Natural killer cell treated with Interleukin-12 subunit alpha and Interleukin-12 subunit beta and Interleukin-15 and Interleukin-18, amount 100 ng/mL, for 72 hours (primary cell): Measurements from ENCODE around the gene AKAP6. TPM values are rescaled to one million over a fixed set of nuclear protein-coding genes. Genes with fewer than 3 reads are reported as not detected.

ENCODE experiments used
- ATAC-seq, 2 donors: fragments of 150-1000 bp; cut with Tn5 transposase in 1 of 2; sonication (Bioruptor Pico), chemical (Tn5 transposase) in 1 of 2; 2 replicates each; pipeline ENCODE4 v1.10.0; 2021
- DNase-seq: peaks from one replicate; pipeline ENCODE4 v3.0.0; 2022; ENCODE audit warnings: low spot score
- H3K27ac Mint-ChIP-seq, 2 donors: 1 replicate in 1 of 2; 2 replicates in 1 of 2; pipeline ENCODE4 v1.8.0; 2022; ENCODE audit warnings: mixed read lengths in 2 of 2, mild to moderate bottlenecking in 1 of 2, moderate library complexity in 1 of 2
- H3K27me3 Mint-ChIP-seq, 2 donors: 1 replicate in 1 of 2; 2 replicates in 1 of 2; pipeline ENCODE4 v1.8.0; 2022; ENCODE audit warnings: mixed read lengths in 2 of 2
- H3K36me3 Mint-ChIP-seq: one replicate; pipeline ENCODE4 v1.8.0; 2022; ENCODE audit warnings: mixed read lengths
- H3K4me1 Mint-ChIP-seq, 2 donors: 1 replicate in 1 of 2; 2 replicates in 1 of 2; pipeline ENCODE4 v1.8.0; 2022; ENCODE audit warnings: low read depth in 2 of 2, mixed read lengths in 2 of 2, mild to moderate bottlenecking in 1 of 2
- H3K4me3 Mint-ChIP-seq: one replicate; pipeline ENCODE4 v1.8.0; 2022; ENCODE audit warnings: mixed read lengths
- H3K9me3 Mint-ChIP-seq: 2 replicates; pipeline ENCODE4 v1.8.0; 2022; ENCODE audit warnings: mixed read lengths
- total RNA-seq, 2 donors: library from RNA; stranded (reverse); gene quantifications; one replicate each; pipeline ENCODE4 v1.2.3, GENCODE V29; 2022

Gene AKAP6
- total RNA-seq, 2 donors from 2014 or later: 0.31 TPM; not detected in 1

DNA sequence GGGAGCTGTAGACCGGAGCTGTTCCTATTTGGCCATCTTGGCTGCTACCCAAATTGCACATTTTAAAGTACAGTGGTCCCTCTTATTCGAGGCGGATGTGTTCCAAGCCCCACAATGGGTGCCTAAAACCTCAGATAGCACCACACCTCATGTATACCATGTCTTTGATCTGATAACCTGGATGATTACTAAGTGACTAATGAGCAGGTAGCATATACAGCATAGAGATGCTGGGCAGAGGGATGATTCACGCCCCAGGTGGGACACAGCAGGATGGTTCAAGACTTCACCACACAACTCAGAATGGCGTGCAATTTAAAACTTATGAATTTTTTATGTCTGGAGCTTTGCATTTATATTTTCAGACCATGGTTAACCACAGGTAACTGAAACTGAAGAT is 255.0 kb downstream of the AKAP6 start:
- Mint-ChIP-seq H3K4me1 (no peaks in the 10 kb centered on the region), H3K27ac (no peak overlapping the region), H3K4me3 (no peak overlapping the region), H3K27me3 (no peaks in the 10 kb centered on the region), H3K36me3 (no peaks in the 10 kb centered on the region), H3K9me3 (no peaks in the 10 kb centered on the region)
- DNase-seq: no peak
- ATAC-seq: no peak

DNA sequence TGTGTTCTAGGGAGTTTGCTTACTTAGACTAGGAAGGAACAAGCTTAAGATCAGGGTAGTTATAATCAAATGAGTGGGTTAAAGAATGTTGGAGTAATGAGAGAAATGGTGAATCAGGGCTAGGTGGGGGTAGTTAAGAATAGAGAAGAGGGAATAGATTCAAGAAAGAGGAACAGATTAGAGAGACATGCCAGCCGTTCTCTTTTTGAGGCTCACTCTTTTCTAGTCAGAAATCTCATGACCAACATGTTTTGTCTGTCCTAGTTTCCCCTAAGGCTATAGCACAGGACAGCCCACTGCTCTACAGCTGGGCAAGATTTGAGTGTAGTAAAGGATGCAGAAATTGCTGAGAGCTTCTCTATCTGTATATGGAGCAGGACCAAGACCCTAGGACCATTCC is 258.4 kb downstream of the AKAP6 start:
- Mint-ChIP-seq H3K27me3 (no peaks in the 10 kb centered on the region), H3K4me3 (no peak overlapping the region), H3K27ac (no peak overlapping the region), H3K9me3 (no peaks in the 10 kb centered on the region), H3K4me1 (no peaks in the 10 kb centered on the region), H3K36me3 (no peaks in the 10 kb centered on the region)
- ATAC-seq (no peak), DNase-seq (no peak)

DNA sequence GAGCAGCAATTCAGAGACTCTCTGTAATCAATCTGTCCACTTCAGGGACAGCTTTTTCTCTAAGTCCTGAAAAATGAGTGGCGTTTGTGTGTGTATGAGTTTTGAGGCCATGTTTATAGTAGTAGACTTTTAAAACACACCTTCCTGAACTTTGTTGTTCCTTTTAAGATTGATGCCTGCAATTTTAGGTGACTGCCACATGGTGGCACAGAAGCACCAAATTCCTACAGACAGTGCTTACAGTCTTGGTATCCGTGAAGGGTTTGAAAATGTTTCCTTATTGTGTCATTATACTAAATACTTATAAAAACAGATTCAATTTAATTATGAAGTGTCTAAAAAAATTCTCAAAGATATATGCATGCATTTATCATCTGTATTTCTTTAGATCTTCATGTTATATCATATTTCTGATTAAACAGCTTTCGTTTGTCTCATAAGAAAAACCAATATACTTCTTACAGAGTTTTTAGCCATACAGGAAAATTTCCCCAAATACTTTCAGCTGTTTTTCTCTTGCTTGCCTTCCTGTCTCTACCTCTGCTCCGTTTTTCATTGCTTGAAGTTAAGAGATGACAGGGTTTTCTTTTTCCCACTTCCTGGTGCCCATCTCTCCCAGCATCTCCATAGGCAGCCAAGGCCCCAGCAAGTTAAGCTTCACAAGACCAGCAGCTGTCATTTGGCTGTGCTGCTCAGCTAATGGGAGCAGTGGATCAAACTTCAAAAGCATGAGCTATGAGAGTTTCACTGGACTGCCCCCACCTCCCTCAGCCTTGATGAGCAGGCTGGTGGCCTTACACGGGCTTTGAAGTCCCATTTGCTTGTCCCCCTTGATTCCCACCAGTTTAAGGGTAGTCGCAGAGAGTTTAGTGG is 259.6 kb downstream of the AKAP6 start:
- H3K4me3 Mint-ChIP-seq: no peak overlapping the region
- no peaks in the 10 kb centered on the region for H3K27me3 Mint-ChIP-seq
- ATAC-seq: no peak
- no peaks in the 10 kb centered on the region for H3K9me3 Mint-ChIP-seq
- no peak for DNase-seq
- no peaks in the 10 kb centered on the region for H3K36me3 Mint-ChIP-seq
- H3K27ac Mint-ChIP-seq: no peak overlapping the region
- H3K4me1 Mint-ChIP-seq: no peaks in the 10 kb centered on the region

DNA sequence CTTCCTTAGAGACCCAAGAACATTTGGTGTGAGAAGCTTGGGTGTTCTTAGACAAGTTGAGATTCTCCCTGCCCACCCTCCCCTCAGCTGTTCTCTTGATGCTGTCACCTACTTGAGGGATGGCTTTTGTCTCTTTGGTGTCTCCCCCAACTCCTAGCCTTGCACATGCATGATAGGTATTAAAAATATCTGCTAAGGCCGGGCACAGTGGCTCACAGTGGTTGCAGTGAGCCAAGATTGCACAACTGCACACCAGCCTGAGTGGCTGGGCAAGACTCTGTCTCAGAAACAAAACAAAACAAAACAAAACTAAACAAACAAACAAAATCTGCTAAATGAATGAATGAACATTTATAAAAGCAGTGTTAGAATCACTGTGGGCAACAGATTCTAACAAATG is 261.1 kb downstream of the AKAP6 start:
- ATAC-seq: no peak
- no peak overlapping the region for H3K27ac Mint-ChIP-seq
- peaks cover 0 to 2% of the 10 kb centered on the region in 2 donors for H3K27me3 Mint-ChIP-seq
- DNase-seq: no peak
- no peaks in the 10 kb centered on the region for H3K9me3 Mint-ChIP-seq
- no peaks in the 10 kb centered on the region for H3K36me3 Mint-ChIP-seq
- H3K4me1 Mint-ChIP-seq: no peaks in the 10 kb centered on the region
- H3K4me3 Mint-ChIP-seq: no peak overlapping the region

DNA sequence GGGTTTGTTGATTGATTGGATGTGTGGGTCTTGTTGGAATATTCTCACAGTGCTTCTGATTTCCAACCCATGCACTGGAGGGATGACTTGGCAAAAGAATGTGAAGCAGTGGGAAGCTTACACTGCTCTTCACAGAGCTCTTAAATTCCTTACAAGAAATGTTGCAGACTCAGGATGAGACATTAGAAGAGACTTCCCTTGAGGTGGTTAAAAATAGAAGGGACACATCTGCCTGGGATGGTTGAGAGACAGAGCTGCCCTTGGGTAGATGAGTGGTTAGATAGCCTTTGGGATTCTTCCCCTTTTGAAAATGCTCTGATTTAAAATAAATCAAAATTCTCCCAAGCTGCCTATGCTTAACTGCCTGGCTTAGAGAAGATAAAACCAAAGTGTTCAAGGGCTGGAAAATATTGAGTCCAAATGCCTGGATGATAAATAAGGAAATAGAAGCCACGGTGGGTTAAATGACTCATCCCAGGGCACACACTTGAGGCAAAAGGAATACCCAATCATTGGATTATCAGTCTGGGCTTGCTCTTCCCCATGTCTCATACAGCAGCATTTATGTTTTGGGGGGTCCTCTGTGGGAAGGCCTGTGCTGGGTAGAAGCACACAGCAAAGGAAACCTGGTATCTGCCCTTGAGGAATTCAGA is 264.3 kb downstream of the AKAP6 start:
- Mint-ChIP-seq H3K27me3 (peaks cover 0 to 2% of the 10 kb centered on the region in 2 donors), H3K9me3 (no peaks in the 10 kb centered on the region), H3K36me3 (no peaks in the 10 kb centered on the region), H3K27ac (no peak overlapping the region), H3K4me1 (no peaks in the 10 kb centered on the region), H3K4me3 (no peak overlapping the region)
- no peak for ATAC-seq
- no peak for DNase-seq

DNA sequence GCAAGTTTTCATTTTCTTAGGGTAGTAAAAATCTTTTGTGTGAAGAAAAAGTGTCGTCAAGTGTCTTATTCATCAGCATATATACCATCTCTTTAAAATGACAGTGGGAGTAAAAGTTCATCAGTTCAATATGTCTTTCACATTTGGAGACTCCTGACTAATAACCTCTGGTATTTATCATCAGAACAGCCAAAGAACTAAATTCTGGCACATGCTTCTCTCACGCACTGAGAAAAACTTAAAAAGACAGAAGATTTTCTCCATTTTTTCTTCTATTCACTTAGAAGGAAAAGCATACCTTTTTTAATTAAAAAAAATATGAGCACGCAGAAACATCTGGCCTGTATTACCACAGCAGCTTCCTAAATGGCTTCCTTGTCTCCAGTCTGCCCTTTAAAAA is 265.7 kb downstream of the AKAP6 start:
- Mint-ChIP-seq H3K4me1 (no peaks in the 10 kb centered on the region), H3K36me3 (no peaks in the 10 kb centered on the region), H3K27me3 (peaks cover 0 to 2% of the 10 kb centered on the region in 2 donors), H3K4me3 (no peak overlapping the region), H3K9me3 (no peaks in the 10 kb centered on the region), H3K27ac (no peak overlapping the region)
- DNase-seq (no peak), ATAC-seq (no peak)

DNA sequence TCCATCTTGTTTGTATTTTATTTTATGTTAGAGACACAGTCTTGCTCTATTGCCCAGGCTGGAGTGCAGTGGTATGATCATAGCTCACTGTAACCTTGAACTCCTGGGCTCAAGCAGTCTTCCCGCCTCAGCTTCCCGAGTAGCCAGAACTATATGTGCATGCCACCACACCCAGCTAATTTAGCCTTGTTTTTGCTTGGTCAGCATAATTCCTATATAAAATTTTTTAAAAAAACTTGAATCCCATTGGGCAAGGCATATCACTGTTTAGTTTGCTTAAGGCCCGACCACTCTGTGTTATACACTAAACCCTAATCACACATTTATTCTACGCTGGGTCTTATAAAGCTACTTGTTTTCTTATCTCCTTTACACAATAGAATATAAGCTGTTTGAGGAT is 266.4 kb downstream of the AKAP6 start:
- Mint-ChIP-seq H3K27me3 (peaks cover 0 to 2% of the 10 kb centered on the region in 2 donors), H3K36me3 (no peaks in the 10 kb centered on the region), H3K4me3 (no peak overlapping the region), H3K27ac (no peak overlapping the region), H3K4me1 (no peaks in the 10 kb centered on the region), H3K9me3 (no peaks in the 10 kb centered on the region)
- no peak for DNase-seq
- ATAC-seq: no peak

DNA sequence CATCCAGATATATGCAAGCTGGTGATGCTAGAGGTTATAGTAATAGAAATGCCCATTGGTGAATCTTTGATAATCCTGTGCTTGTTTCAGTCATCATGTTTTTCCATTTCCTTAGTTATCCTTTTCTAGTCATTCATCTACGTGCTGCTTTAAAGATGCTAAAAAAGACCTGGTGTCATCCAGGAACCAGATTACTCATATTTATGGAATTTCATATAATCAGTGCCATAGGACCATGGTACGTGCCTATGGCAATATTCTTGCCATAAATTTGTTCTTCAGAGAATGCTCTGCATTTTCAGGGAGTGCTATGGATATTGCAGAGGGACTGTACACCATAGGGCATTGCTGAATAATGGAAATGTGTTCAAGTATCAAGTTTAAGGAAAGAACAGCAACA is 267.3 kb downstream of the AKAP6 start:
- Mint-ChIP-seq H3K27me3 (peaks cover 0 to 2% of the 10 kb centered on the region in 2 donors), H3K27ac (no peak overlapping the region), H3K9me3 (no peaks in the 10 kb centered on the region), H3K36me3 (no peaks in the 10 kb centered on the region), H3K4me1 (no peaks in the 10 kb centered on the region), H3K4me3 (no peak overlapping the region)
- no peak for DNase-seq
- no peak for ATAC-seq

DNA sequence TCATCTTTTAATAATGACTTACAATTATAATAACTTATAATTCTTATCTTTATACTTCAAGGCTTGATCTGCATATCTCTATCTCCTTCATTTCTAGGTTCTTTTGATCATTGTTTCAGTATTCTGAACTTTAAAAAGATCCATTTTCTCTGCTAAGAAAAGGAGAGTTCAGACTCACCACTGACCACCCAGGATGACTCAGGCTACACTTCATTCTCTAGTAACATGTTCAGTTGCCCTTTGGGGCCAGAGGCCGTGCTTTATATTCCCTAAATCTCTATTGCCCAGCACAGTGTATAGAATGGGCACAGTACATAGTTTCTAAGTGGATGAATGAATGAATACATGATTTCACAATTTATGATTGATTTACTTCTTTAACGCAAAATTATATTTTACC is 268.7 kb downstream of the AKAP6 start:
- H3K27me3 Mint-ChIP-seq: peaks cover 0 to 2% of the 10 kb centered on the region in 2 donors
- ATAC-seq (no peak), DNase-seq (no peak)
- peaks cover under 1% of the 10 kb centered on the region for H3K9me3 Mint-ChIP-seq
- no peak overlapping the region for H3K27ac Mint-ChIP-seq
- no peak overlapping the region for H3K4me3 Mint-ChIP-seq
- H3K36me3 Mint-ChIP-seq: no peaks in the 10 kb centered on the region
- H3K4me1 Mint-ChIP-seq: no peaks in the 10 kb centered on the region

DNA sequence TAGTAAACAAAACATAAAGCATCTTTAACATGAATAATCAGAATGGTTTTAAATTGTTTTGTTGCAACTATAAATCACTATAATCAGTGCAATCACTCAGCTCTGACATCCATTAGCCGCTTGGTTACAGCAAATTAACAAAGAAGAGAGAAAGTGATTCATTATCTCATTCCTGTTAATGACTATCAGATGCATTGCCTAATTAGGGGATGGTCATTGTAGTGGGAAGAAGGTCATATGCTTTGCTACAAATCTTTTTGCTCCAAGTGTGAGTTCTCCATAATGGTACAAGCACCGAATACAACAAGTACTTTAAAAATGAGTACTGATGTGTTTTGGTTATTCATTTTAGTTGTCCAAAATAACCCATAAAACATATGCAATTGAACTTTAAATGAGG is 272.0 kb downstream of the AKAP6 start:
- Mint-ChIP-seq H3K27me3 (no peaks in the 10 kb centered on the region), H3K36me3 (no peaks in the 10 kb centered on the region), H3K4me1 (no peaks in the 10 kb centered on the region), H3K4me3 (no peak overlapping the region), H3K27ac (no peak overlapping the region), H3K9me3 (peaks cover 3% of the 10 kb centered on the region)
- DNase-seq (no peak), ATAC-seq (no peak)

DNA sequence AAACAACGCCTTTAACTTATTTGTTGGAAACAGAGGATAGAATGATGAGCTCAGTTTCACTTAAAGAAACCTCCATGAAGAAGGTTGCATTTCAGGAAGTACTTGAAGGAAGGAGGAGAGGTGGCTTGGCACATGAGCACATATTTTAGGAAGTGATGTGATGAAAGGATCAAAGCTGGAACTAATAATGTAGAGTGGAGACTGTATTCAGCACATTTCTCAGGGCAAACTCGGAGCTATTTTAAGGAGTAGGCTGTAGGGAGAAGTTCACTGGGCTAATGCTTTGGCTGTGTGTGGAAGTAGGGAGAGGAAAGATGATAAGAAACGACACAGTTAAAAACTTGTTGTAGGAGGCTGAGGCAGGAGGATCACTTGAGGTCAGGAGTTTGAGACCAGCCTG is 272.8 kb downstream of the AKAP6 start:
- H3K36me3 Mint-ChIP-seq: no peaks in the 10 kb centered on the region
- peaks cover 3% of the 10 kb centered on the region for H3K9me3 Mint-ChIP-seq

DNA sequence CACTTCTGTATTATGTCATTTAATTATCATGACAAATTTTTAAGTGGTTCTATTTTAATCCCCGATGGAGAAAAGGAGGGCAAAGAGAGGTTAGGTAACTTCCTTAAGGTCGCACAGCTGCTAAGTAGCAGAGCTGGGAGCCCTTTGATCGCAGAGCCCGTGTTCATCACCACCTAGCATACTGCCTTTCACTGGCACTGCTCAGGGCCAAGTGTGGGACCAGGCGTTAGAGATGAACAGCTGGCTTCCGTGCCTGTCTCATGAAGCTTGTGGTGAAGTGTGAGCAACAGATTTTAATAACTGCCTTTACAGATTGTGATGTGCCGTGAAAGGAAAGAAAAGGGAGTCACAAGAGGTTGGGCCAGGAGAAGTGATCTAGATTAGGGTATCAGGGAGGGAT is 273.6 kb downstream of the AKAP6 start:
- no peak overlapping the region for H3K27ac Mint-ChIP-seq
- no peaks in the 10 kb centered on the region for H3K27me3 Mint-ChIP-seq
- no peaks in the 10 kb centered on the region for H3K36me3 Mint-ChIP-seq
- DNase-seq: no peak
- no peaks in the 10 kb centered on the region for H3K4me1 Mint-ChIP-seq
- ATAC-seq: no peak
- peaks cover 3% of the 10 kb centered on the region for H3K9me3 Mint-ChIP-seq
- no peak overlapping the region for H3K4me3 Mint-ChIP-seq

More for the DNA sequence above, 272.8 kb downstream of the AKAP6 start:
- no peak for ATAC-seq
- Mint-ChIP-seq H3K4me3 (no peak overlapping the region), H3K27me3 (no peaks in the 10 kb centered on the region), H3K27ac (no peak overlapping the region), H3K4me1 (no peaks in the 10 kb centered on the region)
- DNase-seq: no peak

DNA sequence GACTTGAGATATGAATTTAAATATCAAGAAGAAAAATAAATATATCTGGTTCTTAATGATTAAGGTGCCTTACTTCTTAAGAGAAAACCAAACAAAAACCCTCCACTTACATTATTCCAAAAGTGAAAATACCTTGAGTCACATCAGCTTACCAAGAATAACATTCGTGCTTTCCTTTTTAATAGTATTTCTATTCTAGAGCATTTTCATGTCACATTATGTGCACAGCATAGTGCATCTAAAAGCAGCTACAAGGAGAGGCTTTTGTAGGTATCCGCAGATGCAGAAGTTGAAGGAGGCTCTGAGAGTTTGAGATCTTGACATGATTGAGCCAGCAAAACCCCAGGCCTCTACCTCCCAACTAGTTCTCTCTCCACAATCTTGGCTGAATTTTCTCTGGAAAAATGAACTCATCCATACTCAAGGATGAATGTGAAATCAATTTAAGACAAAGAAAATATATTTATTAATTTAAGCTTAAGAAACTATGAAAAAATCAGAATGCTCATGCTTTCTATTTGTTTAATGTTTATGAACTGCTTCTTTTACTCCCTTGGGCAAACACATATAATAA is 275.0 kb downstream of the AKAP6 start:
- Mint-ChIP-seq H3K27ac (no peak overlapping the region), H3K4me1 (no peaks in the 10 kb centered on the region), H3K4me3 (no peak overlapping the region), H3K9me3 (peaks cover 3% of the 10 kb centered on the region), H3K27me3 (no peaks in the 10 kb centered on the region), H3K36me3 (no peaks in the 10 kb centered on the region)
- ATAC-seq (no peak), DNase-seq (no peak)

DNA sequence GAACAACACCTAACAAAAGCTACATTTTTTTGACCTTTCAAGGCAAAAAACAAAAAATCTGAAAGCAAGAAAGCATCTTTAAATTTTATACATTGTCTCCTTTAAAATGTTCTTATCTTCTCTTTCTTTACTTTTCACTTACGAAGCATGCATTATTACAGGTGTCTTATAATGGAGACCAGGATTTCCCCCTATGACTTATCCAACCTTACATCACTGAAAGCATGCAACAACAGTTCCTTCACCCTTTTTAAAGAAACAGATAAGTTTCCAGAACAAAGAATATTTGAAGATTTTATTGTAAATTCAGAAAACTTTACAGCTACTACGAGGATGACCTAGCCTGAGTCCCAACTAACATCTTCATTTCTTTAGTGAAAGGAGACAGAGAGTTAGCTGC is 277.2 kb downstream of the AKAP6 start:
- H3K27me3 Mint-ChIP-seq: no peaks in the 10 kb centered on the region
- DNase-seq (no peak), ATAC-seq (no peak)
- no peaks in the 10 kb centered on the region for H3K36me3 Mint-ChIP-seq
- H3K9me3 Mint-ChIP-seq: peaks cover 3% of the 10 kb centered on the region
- H3K4me1 Mint-ChIP-seq: no peaks in the 10 kb centered on the region
- no peak overlapping the region for H3K27ac Mint-ChIP-seq
- H3K4me3 Mint-ChIP-seq: no peak overlapping the region
